Liver (tissue), 9 donors: Measurements from ENCODE around the gene FZR1. TPM values are rescaled to one million over a fixed set of nuclear protein-coding genes. Genes with fewer than 3 reads are reported as not detected.

Source experiments
- DNase-seq: peaks from one replicate; pipeline ENCODE4 v3.0.0-alpha.2; 2017; ENCODE audit warnings: low spot score
- H3K27ac ChIP-seq, 2 donors: one replicate each; pipeline ENCODE4 v1.7.0; 2013; ENCODE audit warnings: inconsistent platforms in 2 of 2, low read length in 2 of 2, control low read depth in 1 of 2, low read depth in 1 of 2, mild to moderate bottlenecking in 1 of 2
- H3K27me3 ChIP-seq, 4 donors: one replicate each; pipeline versions ENCODE4 v1.6.1 to v1.7.0; 2013; ENCODE audit warnings: low read length in 3 of 4, inconsistent platforms in 1 of 4, mild to moderate bottlenecking in 1 of 4, moderate library complexity in 1 of 4; ENCODE audit not compliant: control insufficient read depth in 4 of 4, insufficient read depth in 4 of 4
- H3K36me3 ChIP-seq, 4 donors: one replicate each; pipeline versions ENCODE4 v1.6.1 to v1.7.0; 2013; ENCODE audit warnings: low read length in 3 of 4, mild to moderate bottlenecking in 3 of 4, low read depth in 1 of 4, moderate library complexity in 1 of 4; ENCODE audit not compliant: control insufficient read depth in 4 of 4, insufficient read depth in 3 of 4
- H3K4me1 ChIP-seq, 4 donors: one replicate each; pipeline versions ENCODE4 v1.6.1 to v1.7.0; 2013; ENCODE audit warnings: low read length in 3 of 4, mild to moderate bottlenecking in 3 of 4, moderate library complexity in 1 of 4; ENCODE audit not compliant: control insufficient read depth in 4 of 4, insufficient read depth in 4 of 4
- H3K4me3 ChIP-seq, 3 donors: one replicate each; pipeline versions ENCODE4 v1.6.1 to v1.7.0; 2013; ENCODE audit warnings: low read length in 3 of 3, control low read depth in 1 of 3, low read depth in 1 of 3, mild to moderate bottlenecking in 1 of 3
- H3K9ac ChIP-seq, 2 donors: one replicate each; pipeline ENCODE4 v1.7.0; 2013; ENCODE audit warnings: low read length in 2 of 2, mild to moderate bottlenecking in 2 of 2, moderate library complexity in 2 of 2, control low read depth in 1 of 2, low read depth in 1 of 2
- H3K9me3 ChIP-seq, 4 donors: one replicate each; pipeline versions ENCODE4 v1.6.1 to v1.7.0; 2013; ENCODE audit warnings: low read length in 3 of 4; ENCODE audit not compliant: control insufficient read depth in 4 of 4
- CTCF ChIP-seq: fragments of 150-350 bp; IDR thresholded peaks from 2 replicates; pipeline ENCODE4 v1.5.1; 2017; ENCODE audit warnings: improper control_type of control experiment, low read depth, low read length; ENCODE audit not compliant: missing input control
- EGR1 ChIP-seq, 2 donors: IDR thresholded peaks; 2 replicates each; pipeline ENCODE4 v1.6.1; 2016 to 2018; ENCODE audit warnings: antibody characterized with exemption in 2 of 2, low read depth in 2 of 2
- FOXA1 ChIP-seq: IDR thresholded peaks from 2 replicates; pipeline ENCODE4 v1.6.1; 2016; ENCODE audit warnings: antibody characterized with exemption
- FOXA2 ChIP-seq: IDR thresholded peaks from 2 replicates; pipeline ENCODE4 v1.6.1; 2016; ENCODE audit warnings: antibody characterized with exemption
- GABPA ChIP-seq, 2 donors: IDR thresholded peaks in 1 of 2; conservative IDR thresholded peaks in 1 of 2; 2 replicates each; pipeline ENCODE4 v1.6.1; 2016; ENCODE audit warnings: antibody characterized with exemption in 2 of 2, mild to moderate bottlenecking in 1 of 2, moderate library complexity in 1 of 2
- HNF4A ChIP-seq, 2 donors: conservative IDR thresholded peaks; 2 replicates each; pipeline ENCODE4 v1.6.1; 2016; ENCODE audit warnings: antibody characterized with exemption in 2 of 2, mild to moderate bottlenecking in 2 of 2
- JUND ChIP-seq, 2 donors: IDR thresholded peaks; 2 replicates each; pipeline ENCODE4 v1.6.1; 2016; ENCODE audit warnings: antibody characterized with exemption in 2 of 2
- RAD21 ChIP-seq, 2 donors: IDR thresholded peaks; 2 replicates each; pipeline ENCODE4 v1.6.1; 2016; ENCODE audit warnings: antibody characterized with exemption in 2 of 2, mild to moderate bottlenecking in 2 of 2
- REST ChIP-seq: IDR thresholded peaks from 2 replicates; pipeline ENCODE4 v1.6.1; 2016; ENCODE audit warnings: antibody characterized with exemption, mild to moderate bottlenecking
- RXRA ChIP-seq, 2 donors: IDR thresholded peaks; 2 replicates each; pipeline ENCODE4 v1.6.1; 2017 to 2018; ENCODE audit warnings: antibody characterized with exemption in 2 of 2, mild to moderate bottlenecking in 1 of 2
- SP1 ChIP-seq: IDR thresholded peaks from 2 replicates; pipeline ENCODE4 v1.6.1; 2018; ENCODE audit warnings: antibody characterized with exemption, mild to moderate bottlenecking
- TAF1 ChIP-seq: conservative IDR thresholded peaks from 2 replicates; pipeline ENCODE4 v1.6.1; 2016; ENCODE audit warnings: antibody characterized with exemption, mild to moderate bottlenecking
- ZBTB33 ChIP-seq: IDR thresholded peaks from 2 replicates; pipeline ENCODE4 v1.6.1; 2016; ENCODE audit warnings: antibody characterized with exemption
- WGBS: extraction: QIAGEN DNeasy Blood & Tissue Kit; methylation state at CpG from one replicate; pipeline ENCODE4 v1.1.7; 2013; 5-methylcytosine and 5-hydroxymethylcytosine counted together
- polyA plus RNA-seq, 2 donors: library from polyadenylated mRNA; stranded (reverse) in 1 of 2; unstranded in 1 of 2; fragments of 200-250 nt in 1 of 2; fragments of >200 nt in 1 of 2; fragmentation: Nextera tagmentation in 1 of 2; extraction: Ambion mirVana in 1 of 2; gene quantifications; one replicate each; pipeline versions ENCODE4 v1.2.1 to v1.2.3, GENCODE V29; 2013 to 2015
- total RNA-seq, 2 donors: library from RNA; depleted of rRNA; stranded (reverse); fragments of >200 nt; gene quantifications; one replicate each; pipeline ENCODE4 v1.2.3, GENCODE V29; 2014
- donor health status: healthy.
- donor health status: healthy.
- donor health status: healthy.
- donor health status: healthy.
- donor health status: healthy.

The FZR1 gene
- total and polyA plus RNA-seq, 4 donors = 17.0 to 27.3 (median 20.3) TPM

- H3K36me3 ChIP-seq = peaks cover 0 to 30% (median 12%) of the 10 kb centered on the region in 4 donors
- no peaks in the 10 kb centered on the region for H3K4me1 ChIP-seq
- DNase-seq = no peak
- H3K9ac ChIP-seq = no peak overlapping the region
- no peaks in the 10 kb centered on the region for H3K27me3 ChIP-seq
- H3K9me3 ChIP-seq = no peaks in the 10 kb centered on the region
- no peak overlapping the region for H3K27ac ChIP-seq
- TF ChIP-seq SP1 = no peak
- TF ChIP-seq FOXA1 = no peak
- no peak for TF ChIP-seq EGR1 (IDR thresholded peaks at IDR 0.05; ENCODE audit: low read depth in 2 of 2)
- TF ChIP-seq CTCF = no peak
- no peak for TF ChIP-seq REST
- no peak for TF ChIP-seq ZBTB33
- TF ChIP-seq HNF4A (conservative IDR thresholded peaks at IDR 0.05) = no peak
- no peak for TF ChIP-seq TAF1
- no peak for TF ChIP-seq FOXA2
- 98% methylated on average over 55 of the region's 55 CpGs for WGBS
- H3K4me3 ChIP-seq = no peak overlapping the region
These were observed 14.6 kb upstream of the FZR1 start for GRCh38 chr19:3491396-3492119.

- peaks cover 0 to 32% (median 12%) of the 10 kb centered on the region in 4 donors for H3K36me3 ChIP-seq
- no peaks in the 10 kb centered on the region for H3K27me3 ChIP-seq
- no peak for DNase-seq
- no peak overlapping the region for H3K4me3 ChIP-seq
- WGBS = 97% methylated on average over 45 of the region's 45 CpGs
- no peak overlapping the region for H3K27ac ChIP-seq
- H3K9ac ChIP-seq = no peak overlapping the region
- H3K4me1 ChIP-seq = no peaks in the 10 kb centered on the region
- no peaks in the 10 kb centered on the region for H3K9me3 ChIP-seq
- TF ChIP-seq RXRA (IDR thresholded peaks at IDR 0.05) (no peak), REST (no peak), CTCF (no peak), JUND (IDR thresholded peaks at IDR 0.05) (no peak), SP1 (no peak), FOXA2 (no peak), RAD21 (IDR thresholded peaks at IDR 0.05) (no peak), HNF4A (conservative IDR thresholded peaks at IDR 0.05) (no peak), GABPA (IDR thresholded peaks at IDR 0.05 in 1 of 2, conservative IDR thresholded peaks at IDR 0.05 in 1 of 2) (no peak), EGR1 (IDR thresholded peaks at IDR 0.05; ENCODE audit: low read depth in 2 of 2) (no peak)
These were observed 13.8 kb upstream of the FZR1 start for GRCh38 chr19:3492131-3492839.
